ENCODE measurements around the gene RFX4.

- TF ChIP-seq CTCF (IDR thresholded peaks at IDR 0.05) (no peak), POLR2AphosphoS5 (IDR thresholded peaks at IDR 0.05) (no peak), EP300 (IDR thresholded peaks at IDR 0.05) (no peak)
Measured at GRCh38 chr12:106585105-106585520, 2.3 kb downstream of the RFX4 start.
